COLO668 (cell line): ENCODE data around the gene NSD1.
"Not testable (repeated sequence)": the region's sequence is repeated elsewhere in the genome, so short reads cannot be mapped to it uniquely, and the experiment has no call there.

ENCODE experiments used
- DNase-seq: peaks from one replicate; lab custom pipeline; 2025; ENCODE audit not compliant: unreplicated experiment; lab: John Stamatoyannopoulos, UW

NSD1 gene

GRCh38 chr5:177123789-177124485 is 9.6 kb upstream of the NSD1 start:
- no peak for DNase-seq

DNA sequence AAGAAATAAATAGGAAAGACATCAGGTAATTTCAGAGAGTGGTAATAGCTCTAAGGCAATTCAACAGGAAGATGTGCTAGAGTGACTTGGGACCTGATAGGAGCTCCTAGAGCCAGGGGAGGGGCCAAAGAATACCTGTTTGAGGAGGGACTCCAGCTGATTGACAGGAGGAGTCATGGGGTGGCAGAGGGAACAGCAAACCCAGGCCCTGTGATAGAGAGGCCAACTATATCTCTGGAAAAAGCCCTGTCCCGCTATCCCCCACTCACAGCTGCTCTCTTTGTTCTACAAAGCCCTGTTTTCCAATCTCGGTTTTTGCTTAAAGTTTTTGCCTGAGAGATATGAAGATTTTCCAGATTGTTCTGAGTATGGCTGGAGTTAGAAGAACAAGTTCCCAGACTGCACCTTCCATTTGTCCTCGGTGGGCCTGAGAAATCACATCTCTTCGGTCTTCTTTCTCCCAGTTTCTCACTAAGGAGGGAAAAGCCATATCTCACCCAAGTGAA is 9.0 kb upstream of the NSD1 start:
- DNase-seq, result no peak

- DNase-seq, result no peak
Observed at GRCh38 chr5:177126771-177127170, 6.8 kb upstream of the NSD1 start.

DNA sequence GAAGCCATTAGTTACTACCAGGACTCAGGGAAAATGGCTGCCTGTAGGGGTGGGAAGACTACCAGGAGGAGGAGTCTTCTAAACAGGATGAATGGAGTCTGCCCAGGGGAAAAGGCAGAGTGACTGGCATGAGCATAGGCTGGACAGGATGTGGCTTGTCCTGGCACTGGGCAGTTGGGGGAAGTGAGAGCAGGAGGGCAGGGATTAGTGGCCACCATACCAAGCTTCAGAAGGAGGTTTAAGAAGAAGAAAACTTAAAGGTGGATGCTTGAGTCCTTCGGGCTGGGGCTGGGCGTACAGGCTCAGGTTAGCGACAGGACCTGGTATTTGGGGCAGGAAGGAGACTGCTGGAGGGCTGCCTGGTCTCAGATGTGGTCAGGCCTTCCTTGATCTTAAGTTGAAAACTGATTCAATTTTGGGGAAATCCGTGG is 5.0 kb upstream of the NSD1 start:
- no peak for DNase-seq

DNA sequence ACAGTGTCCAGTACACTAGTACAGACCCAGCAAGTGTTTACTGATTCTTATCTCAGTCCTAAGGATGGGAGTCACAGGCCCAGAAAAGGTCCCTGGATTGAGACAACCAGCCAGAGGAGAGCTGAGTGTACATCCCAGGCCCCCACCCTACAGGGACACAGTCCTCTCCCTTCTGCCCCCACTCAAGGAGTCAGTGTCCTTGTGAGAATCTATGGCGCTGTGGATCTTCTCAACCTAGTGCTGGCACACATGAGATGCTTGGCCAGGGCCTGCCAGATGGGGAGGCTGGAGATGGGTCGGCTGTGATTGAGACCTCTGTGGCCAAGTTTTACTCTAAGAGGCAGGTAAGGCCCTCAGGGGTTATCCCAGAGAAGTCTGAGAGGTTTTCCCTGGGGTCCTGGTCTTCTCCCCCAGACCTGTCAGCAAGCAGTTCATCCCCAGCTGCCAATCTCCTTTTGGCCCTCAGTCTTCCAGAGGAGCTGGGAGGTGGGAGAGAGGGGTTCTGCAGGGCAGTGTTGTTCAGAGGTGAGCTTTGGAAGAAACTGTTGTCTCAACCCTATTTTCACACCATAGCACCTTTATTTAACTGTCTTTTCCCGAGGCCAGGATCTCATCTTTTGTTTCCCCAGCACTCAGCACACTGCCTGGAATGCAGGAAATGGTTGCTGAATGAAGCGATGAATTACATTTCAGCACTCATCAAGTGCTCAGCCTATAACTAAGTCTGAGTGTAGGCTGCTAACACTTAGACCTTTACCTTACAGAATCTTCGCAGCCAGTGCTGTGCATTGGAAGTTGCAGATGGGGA is 3.2 kb upstream of the NSD1 start:
- DNase-seq, result no peak

DNA sequence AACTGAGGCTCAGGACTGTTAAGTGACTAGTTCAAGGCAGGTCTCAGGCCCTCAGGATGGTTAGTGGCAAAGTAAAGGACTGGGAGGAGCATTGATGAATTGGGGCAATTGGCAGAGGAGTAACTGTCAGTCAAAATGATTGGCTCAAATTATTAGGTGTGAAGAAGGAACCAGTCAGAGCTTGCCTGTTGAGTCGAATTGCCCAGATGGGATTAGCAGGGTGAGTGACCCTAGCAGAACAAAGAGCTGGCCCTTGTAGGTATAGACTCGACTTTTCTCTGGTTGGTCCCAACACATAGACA is 2.6 kb upstream of the NSD1 start:
- DNase-seq, result no peak

GRCh38 chr5:177131352-177132135 is 2.0 kb upstream of the NSD1 start:
- DNase-seq, result no peak

DNA sequence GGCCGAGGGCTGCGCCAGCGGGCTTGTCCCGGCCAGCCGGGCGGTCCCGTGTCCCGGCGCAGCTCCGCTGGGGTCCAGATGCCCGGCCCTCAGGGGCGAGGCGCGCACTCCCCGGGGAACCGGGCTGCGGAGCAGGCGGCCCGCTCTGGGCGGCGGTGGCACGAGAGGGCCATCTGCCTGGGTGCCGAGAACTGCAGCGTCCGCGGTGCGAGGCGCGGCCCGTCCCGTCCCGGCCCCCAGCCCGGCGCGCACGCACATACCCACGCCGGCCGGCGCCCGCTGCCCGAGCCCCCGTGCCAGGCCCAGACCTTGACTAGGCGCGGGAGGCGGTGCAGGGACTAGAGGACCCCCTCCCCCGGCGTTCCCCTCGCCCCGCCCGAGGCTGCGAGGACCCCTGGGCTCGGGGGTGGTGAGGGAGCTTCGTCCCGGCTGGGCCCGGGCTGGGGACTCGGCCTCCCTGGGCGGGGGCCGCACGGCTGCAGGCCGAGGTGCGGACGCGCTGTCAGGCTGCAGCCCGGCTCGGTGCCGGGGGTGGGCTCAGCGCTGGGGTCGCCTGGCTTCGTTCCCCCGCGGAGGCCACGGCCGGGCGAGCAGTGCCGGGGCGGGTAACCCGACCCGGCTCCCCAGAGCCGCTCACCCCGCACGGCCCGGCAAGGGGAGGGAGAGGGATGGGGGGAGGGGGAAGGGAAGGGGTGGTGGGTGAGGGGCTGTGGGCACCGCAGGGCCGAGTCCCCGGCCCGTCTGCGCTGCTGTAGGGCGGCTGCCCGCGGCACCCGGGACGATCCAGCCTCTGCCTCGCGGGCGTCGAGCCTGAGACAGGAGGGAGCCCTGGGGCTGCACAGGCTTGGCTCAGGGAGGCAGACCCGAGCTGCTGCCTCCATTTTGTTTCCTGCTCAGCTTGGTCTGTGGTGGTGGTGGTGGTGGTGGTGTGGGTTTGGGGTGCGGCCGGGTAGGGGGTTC is 1.2 kb upstream of the NSD1 start:
- peak; percentile 9 for DNase-seq

DNA sequence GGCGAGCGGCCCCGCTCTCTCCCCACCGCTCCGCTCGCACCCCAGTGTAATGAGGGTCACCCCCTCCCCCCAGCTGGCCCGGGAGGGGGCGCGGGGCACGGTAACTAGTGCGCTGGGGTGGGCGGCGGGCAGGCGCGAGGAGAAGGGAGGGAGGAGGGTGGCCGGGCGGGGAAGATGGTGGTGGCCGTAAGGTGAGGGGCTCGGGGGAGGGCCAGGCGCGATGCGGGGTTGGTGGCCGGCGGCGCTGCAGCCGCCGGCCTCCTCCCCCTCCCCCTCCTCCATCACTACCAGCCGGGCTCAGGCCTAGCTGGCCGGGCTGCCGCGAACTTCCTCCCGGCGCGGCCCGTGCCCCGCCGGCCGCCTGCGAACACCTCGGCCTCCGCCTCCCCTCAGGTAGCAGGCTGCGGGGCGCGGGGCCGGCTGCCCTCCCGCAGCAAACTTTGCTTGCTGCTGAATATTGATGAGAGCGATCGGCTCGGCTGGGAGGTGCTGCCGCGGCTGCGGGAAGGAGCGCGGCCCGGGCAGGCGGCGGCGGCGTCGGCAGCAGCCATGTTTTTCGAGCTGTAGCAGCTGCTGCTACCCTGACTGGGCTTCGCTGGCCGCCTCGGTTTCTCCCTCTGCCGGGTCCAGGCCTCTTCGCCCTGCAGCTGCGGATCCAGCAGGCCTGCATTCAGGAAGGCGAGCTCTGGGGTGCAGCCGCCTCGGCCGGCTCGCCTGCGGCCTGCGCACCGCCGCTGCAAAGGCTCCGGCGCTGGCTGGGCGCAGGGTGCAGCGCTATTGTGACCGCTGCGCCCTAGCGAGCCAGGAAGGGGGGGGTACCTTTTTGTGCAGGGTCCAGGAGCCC is 502 bp downstream of the NSD1 start:
- peak; percentile 45 for DNase-seq

- no peak for DNase-seq
Observed at GRCh38 chr5:177134697-177135225, 1.2 kb downstream of the NSD1 start.

GRCh38 chr5:177140312-177140711 is 6.7 kb downstream of the NSD1 start:
- DNase-seq, result no peak

- no peak for DNase-seq
Observed at GRCh38 chr5:177141496-177141895, 7.9 kb downstream of the NSD1 start.

GRCh38 chr5:177142098-177142611 is 8.6 kb downstream of the NSD1 start:
- DNase-seq, result no peak

- no peak for DNase-seq
Observed at GRCh38 chr5:177142778-177143177, 9.2 kb downstream of the NSD1 start.

GRCh38 chr5:177146891-177147638 is 13.5 kb downstream of the NSD1 start:
- DNase-seq, result no peak

GRCh38 chr5:177150061-177150460 is 16.5 kb downstream of the NSD1 start:
- not testable (repeated sequence) for DNase-seq

GRCh38 chr5:177154003-177154643 is 20.6 kb downstream of the NSD1 start:
- no peak for DNase-seq

GRCh38 chr5:177162379-177162778 is 28.8 kb downstream of the NSD1 start:
- DNase-seq, result no peak
